ENCODE results near the gene RUVBL1.

The RUVBL1 gene

DNA sequence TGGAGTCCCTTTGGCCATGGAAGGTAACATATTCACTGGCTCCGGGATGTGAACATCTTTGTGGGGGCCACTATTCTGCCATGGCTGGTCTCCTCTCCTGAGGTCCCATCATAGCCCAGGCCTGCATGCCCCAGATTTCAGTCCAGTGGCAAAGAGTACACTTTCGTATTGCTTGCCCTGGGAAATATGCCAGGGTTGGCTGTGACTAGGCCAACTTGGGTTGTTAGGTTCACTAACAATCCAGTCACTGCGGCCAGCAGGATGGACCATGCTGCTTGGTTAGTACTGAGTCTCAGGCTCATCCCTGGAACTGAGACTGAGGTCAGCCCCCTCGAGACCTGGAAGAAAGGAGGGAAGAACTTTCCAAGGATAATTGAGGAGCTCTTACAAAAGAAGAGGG lies 19.9 kb upstream of the RUVBL1 start:
- DNase-seq (ENCODE audit: low read depth in 2 of 3, low spot score in 1 of 3) = no peak

DNA sequence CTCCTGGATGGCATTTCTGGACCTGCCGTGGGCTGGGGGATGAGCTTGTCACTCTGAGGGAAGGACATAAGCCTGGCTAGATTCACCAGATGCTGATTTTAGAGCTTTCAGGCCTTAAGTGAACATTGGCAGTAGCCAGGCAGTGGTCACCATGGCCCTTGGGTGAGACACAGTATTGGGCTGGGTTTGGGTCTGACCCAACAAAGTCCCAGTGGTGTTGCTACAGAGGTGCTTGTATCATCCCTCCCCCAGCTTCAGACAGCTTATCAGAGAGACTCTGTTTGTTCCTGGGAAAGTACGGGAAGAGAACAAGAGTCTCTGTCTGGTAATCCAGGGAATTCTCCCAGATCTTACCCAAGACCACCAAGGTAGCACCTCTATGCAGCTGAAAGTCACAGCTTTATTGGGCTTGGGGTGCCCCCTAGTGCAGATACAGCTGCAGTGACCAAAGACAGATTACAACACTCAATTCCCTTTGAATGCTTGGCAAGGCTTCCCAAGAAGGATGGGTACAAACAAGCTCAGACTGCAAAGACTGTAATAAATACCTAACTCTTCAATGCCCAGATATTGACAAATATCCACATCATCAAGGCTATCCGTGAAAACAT lies 9.8 kb upstream of the RUVBL1 start:
- no peak for DNase-seq (ENCODE audit: low read depth in 2 of 3, low spot score in 1 of 3)

DNA sequence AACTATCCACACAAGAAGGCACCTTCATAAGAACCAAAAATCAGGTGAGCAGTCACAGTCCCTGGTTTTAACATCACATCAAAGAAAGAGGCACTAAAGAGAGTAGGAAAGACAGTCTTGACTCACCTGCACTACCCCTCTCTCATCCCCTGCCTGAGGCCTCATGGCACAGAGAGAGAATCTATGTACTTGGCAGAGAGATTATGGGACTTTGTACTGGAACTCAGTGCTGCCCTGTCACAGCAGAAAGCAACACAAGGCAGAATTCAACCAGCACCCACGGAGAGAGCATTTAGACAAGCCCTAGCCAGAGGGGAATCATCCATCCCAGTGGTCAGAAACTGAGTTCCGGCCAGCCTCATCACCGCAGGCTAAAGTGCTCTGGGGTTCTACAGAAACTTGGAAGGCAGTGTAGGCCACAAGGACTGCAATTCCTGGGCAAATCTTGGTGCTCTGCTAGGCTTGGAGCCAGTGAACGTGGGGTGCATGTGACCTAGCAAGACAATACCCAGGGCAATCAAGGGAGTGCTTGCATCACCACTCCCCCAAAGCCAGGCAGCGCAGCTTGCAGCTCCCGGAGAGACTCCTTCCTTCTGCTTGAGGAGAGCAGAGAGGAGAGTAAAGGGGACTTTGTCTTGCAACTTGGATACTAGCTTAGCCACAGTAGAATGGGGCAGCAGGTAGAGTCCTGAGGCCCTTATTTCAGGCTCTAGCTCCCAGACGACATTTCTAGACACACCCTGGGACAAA lies 8.5 kb upstream of the RUVBL1 start:
- no peak for DNase-seq (ENCODE audit: low read depth in 2 of 3, low spot score in 1 of 3)

DNA sequence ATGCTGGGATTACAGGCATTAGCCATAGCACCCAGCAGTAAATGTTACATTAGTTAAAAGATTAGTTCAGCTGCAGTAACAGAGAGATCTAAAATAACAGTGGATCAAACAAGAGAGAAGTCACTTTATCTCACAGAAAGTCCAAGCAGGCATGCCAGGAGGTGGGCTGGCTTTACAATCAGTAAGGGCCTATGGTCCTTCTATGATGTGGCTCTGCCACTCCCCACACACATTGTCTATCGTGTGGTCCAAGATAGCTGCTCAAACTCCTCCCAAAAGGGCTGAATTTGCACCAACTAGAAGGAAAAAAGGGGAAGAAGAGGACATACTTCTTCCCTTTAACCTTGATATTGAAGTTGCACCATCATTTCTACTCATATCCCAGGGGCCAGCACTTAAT lies 4.6 kb upstream of the RUVBL1 start:
- DNase-seq (ENCODE audit: low read depth in 2 of 3, low spot score in 1 of 3) = no peak

DNA sequence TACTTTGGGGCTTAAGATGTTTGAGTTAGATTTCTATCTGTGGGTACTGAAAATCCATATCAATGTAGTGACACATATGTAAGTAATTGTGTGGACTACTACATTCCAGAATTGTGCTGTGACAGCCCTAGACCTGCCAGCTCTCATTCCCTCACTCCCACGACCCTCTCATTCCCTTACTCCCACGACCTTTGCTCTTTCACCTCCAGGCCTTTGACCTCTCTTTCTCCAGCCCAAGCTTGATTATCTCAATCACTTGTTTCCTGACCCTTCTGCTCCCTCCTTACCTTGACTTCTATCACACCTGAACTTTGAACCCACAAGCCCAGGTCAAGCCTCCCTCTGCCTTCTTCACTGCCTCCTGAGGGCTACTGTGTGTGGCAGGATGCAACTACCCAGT lies 3.6 kb upstream of the RUVBL1 start:
- no peak for DNase-seq (ENCODE audit: low read depth in 2 of 3, low spot score in 1 of 3)

DNA sequence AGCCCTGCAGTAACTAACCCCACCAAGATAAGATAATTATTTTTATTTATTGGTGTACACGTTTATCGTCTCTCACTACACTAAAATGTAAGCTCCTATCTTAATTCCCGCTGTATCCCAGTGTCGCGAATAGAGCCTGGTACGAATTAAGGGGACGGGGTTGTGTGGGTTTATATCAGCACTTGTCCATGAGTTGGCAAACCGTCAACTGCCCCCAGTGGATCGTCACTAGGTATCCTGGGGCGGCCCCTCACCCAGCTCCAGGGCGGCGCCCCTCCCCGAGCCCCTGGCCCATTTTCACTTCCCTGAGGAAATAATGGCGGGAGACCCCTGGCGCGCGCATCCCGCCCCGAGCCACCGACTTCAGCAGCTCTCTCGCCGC lies 465 bp downstream of the RUVBL1 start:
- DNase-seq (ENCODE audit: low read depth in 2 of 3, low spot score in 1 of 3) = no peak

DNA sequence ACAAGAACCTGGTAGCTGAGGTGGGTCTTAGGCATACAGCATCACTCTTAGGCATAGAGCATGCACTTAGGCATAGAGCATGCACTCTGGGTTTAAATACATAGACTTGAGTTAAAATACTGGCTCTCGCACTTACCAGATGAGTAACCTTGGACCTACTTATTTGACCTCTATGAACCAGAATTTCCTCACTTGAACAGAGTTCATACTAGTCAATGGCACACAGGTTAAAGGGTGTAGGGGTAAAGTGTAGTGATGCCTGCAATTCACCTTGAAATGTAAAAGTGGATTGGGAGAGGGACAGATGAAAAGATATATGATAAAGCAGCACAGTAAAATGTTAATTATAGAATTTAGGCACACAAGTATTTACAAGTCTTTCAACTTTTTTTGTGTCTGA lies 1.6 kb downstream of the RUVBL1 start:
- DNase-seq (ENCODE audit: low read depth in 2 of 3, low spot score in 1 of 3) = no peak

DNA sequence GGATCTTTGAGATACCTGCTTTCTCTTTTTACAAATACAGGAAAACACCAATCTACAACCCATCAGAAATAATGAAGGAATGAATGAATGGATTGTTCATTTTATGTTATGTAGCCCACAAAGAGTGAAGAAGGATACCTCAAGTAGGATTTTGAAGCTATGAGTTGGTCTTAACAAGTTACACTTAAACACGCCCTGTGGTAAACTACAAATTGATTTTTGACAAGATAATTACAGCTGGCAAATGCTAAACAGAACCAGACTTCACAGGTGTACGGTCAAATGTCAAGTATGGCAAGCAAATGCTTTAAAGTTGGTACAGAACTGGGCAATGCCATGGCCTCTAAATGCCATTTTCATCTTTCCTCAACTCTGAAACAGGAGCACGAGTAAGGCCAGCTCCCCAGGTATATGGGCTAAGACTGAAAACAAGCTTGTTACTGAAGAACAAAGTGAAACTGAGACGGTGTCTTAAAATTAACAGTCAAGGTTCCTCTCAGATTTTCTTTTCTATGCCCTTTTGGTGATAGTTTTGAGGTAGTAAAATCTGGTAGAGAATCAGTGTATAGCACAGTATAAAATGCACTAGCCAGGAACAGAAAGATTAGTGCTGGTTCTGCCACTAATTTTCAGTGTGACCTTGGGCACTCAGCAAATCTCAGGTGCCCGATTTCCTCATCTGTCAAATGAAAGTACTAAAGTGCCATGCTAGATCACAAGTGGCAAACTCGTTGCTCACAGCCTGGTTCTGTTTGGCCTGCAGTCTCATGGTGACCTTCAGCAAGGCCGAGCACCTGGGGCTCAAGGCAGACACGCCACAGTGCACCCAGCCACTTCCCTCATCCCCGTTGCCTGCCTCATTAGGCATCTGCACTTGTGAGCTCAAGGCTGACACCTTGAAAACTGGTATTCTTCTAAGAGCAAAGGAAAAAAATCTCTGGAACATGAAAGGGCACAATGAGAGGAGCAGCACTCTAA lies 9.5 kb downstream of the RUVBL1 start:
- no peak for DNase-seq (ENCODE audit: low read depth in 2 of 3, low spot score in 1 of 3)

DNA sequence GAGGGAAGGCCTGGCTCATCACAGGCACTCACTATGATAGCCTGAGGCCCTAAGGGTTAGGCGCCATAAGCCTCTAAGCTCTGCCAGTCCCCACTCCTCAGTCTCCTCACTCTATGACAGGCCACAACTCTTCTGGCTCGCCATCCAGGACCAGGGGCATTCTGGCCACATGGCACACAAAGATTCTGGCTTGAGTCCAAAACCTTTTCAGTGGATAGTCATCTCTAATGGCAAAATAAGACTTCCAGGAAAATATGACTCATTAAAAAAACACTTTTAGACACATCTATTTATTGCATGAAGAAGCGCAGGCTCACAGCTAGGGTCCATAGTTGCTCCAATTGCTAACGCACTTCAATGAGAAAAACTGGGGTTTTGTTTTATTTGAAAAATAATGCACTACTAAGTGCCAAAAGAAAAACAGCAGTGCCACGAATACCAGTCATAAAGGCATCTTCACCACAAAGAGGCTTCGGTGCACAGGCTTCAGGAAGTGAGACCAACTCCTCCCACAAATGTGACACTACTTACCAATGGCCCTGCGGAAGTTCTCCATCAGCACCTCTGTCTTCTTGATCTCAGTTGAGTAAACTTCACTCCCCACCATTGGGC lies 11.1 kb downstream of the RUVBL1 start:
- DNase-seq (ENCODE audit: low read depth in 2 of 3, low spot score in 1 of 3) = peak; percentile 23 to 36 (median 34)

DNA sequence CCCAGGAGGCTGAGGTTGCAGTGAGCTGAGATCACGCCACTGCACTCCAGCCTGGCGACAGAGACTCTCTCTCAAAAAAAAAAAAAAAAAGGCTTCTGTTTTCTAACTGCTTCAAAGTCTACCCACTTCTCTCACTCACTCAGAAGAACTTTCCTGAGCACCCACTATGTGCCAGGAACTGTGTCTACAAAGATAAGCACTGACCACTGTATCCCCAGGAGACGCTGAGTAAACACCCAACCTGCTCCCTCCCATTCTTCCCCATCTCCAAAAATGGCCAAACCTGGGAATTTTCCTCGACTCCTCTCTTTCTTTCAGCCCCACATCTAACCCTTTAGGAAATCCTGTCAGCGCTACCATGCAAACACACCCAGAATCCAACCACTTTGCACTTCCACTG lies 12.5 kb downstream of the RUVBL1 start:
- no peak for DNase-seq (ENCODE audit: low read depth in 2 of 3, low spot score in 1 of 3)

DNA sequence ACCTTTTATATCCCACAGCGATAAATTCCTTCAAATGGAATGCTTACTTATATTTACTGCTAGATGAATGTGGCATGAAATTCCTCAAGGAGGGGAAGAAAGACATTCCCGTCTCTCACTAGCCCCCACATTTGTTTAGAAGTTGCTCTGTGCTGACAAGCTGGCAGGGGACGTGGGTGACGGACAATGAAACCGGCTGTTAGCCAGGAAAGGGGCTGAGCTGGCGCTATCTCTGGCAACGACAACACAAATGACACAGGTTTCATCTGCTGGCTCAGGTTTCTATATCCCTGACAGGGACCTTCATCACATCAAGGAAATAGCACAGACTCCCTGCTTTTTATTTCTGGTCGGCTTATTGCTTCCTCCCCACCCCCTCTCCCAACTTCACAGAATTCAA lies 15.8 kb downstream of the RUVBL1 start:
- DNase-seq (ENCODE audit: low read depth in 2 of 3, low spot score in 1 of 3) = no peak

DNA sequence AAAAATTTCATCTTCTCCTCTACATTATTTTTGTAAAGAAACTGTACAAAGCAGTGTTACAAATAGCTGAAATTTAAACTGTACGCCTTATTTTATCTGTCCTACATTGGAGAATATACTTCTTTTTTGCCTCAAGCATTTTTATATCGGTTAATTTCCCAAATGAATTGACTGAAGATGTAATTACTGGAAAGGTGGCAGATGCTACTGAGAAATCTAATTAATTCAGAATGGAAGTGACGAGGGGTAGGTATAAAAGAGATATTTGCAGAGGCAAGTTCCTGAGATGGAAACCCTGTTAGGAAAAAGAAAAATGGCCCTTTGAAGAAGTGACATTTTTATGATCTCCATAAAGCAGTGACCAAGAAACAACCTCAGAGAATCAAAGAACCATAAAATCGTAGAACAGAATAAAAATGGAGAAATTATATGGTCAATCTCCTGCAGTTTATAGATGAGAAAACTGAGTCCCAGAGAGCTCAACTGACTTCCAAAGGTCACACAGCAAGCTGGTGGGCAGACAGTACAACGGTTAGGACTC lies 20.4 kb downstream of the RUVBL1 start:
- no peak for DNase-seq (ENCODE audit: low read depth in 2 of 3, low spot score in 1 of 3)

DNA sequence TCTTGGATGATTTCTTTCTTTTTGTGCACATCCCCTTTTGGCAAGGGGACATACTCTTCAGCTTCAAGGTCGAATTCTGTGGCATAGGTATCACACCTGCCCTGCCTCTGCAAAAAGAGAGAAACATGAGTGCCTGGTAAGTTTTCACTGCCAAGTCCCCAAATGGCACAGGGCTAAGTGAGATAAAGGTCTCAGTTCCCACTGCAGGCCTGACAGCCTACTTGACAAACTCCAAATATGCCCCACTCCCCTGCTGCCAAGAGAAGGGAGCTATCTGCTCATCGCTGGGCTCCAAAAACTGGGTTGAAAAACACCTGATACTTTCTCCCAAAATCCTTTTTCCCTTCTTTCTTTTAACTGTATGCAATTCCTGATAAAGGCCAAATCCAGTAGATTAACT lies 23.0 kb downstream of the RUVBL1 start:
- DNase-seq (ENCODE audit: low read depth in 2 of 3, low spot score in 1 of 3) = no peak

DNA sequence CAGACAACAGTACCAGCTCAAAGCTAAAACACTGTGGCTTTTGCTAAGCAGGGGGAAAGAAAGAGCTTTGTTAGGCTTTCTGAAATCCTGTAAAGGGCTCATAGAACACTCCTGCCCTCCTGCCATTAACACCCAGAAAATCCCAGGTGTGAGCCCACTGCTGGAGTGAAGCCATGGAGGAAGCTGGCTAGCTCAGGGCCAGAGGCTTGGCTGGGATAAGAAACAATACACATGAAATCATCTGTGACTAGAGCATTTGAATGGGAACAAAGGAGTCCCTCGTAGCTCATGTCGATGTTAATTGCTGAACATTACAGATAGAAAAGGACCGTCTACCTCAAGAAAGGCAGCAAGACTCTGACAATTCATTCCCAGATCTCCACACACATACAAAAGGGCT lies 23.5 kb downstream of the RUVBL1 start:
- no peak for DNase-seq (ENCODE audit: low read depth in 2 of 3, low spot score in 1 of 3)

DNA sequence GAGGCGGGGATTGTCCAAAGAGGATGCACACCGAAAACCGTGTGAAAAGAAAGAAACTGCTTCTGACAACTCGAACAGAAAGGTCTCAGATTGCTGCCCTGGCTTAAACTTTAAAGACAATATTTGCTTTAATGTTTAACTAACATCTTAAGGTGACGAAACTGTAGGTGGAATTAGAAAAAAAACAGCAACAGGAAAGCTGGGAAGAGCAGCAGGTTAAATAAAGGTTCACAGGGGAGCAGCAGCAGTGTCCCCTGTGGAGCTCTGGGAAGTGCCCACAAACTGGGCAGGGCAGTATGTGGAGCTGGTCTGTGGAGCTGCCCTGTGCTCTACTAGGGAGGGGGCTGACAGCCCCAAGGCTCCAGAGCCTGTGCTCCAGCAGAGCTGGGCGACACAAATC lies 25.4 kb downstream of the RUVBL1 start:
- no peak for DNase-seq (ENCODE audit: low read depth in 2 of 3, low spot score in 1 of 3)

DNA sequence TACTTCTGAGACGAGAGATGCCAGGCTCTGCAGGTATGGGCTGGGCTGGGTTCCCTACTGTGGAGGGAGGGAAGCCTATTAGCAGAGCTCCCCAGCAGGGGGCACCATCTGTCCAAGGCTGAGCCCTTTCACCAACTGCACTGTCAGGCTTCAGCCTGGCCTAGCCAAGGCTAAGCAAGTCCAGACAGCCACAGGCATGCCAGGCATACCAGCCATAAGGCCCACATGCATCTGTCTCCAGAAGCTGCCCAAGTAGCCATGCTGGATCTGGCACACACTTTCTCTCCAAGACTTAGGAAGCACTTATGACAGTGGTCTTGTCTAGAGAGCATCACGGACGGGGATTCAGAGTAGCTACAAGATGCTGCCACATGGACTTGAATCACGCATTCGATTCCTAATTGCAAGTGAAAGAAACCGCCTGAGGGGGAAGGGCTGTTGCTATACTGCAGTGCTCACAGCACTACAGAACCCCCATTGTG lies 28.3 kb downstream of the RUVBL1 start:
- peak; percentile 53 to 70 (median 69) for DNase-seq (ENCODE audit: low read depth in 2 of 3, low spot score in 1 of 3)

DNA sequence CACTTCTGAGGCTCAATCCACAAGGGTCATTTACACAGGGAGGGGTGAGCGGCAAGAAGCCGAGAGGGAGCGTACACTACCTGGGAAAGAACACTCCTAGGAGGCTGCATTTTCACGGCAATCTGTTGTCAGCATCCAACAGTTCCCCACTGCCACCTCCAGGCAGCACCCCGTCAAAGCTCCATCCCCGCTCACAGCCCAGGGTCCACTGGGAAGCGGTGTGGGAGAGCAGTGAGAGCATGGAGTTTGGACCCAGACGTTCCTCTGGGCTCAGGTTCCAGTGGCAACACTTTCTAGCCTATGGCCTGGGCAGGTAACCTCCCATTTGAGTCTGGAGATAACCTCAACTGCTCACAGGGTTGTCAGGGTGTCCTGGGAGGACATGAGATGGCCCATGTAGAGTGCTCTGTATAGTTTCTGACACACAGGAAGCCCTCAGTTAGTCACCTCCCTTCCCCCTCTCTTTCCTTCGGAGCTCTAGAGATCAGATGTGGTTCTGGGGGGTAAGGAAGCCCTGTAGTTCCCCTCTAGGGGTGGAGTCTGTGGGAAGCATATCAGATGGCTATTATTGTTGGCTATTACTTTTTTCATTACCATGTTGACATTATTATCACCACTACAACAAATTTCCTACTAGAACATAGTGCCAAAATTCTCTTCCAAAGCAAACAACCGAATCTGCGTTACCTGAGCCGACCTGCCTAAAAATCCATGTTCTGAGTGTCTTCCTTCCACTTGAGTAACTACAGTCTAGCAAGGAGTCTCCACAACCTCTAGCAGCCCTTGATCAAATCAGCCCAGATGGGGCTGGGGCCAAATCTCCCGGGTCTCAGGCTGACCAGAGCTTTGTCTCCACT lies 29.1 kb downstream of the RUVBL1 start:
- no peak for DNase-seq (ENCODE audit: low read depth in 2 of 3, low spot score in 1 of 3)

DNA sequence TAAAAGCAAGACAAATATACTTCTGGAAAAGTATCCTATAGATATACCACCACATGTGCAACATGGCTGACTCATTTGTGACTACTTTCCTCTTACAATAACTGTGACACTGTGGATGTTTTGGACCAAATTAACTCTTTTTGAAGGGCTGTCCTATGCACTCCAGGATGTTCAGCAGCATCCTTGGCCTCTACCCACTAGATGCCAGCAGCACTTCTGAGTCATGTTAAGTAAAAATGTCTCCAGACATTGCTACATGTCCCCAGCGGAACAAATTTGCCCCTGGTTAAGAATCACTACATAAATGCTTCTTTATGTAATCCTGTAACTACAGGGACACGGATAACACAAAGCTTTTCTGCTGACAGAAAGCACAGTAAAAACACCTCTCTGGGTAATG lies 32.0 kb downstream of the RUVBL1 start:
- no peak for DNase-seq (ENCODE audit: low read depth in 2 of 3, low spot score in 1 of 3)

DNA sequence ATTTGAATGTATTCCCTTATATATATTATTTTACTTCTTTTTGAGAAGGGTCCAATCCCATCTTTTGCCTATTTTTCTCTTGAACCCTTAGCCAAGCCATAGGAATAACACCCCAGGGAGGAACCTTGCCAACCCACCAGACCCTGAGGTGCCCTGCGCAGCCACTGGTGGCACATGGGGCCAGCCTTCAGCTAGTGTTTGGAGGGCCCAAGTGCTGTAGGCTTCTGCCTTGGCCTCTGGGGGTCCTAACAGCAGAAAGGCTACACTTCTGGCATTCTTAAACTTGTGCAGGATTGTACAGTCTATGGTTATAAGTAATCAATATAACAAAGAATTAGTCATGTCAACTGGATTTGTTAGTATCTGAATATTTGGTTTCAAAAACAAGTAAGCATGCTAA lies 34.5 kb downstream of the RUVBL1 start:
- DNase-seq (ENCODE audit: low read depth in 2 of 3, low spot score in 1 of 3) = no peak

DNA sequence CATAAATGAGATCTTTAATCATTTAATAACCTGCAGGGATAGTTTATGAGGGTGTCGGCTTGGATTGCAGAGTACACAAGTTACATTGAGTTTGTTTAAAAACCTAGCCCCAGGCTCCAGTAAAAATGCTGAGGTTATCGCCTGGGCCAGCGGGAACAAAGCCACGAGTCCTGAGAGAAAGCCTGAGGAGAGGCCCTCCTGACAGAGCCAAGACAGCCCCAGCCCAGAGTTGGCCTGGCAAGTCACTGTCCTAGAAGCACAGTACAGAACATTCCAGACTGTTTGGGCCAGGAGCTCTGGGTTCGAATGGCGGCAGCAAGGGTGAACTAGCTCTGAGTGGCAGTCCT lies 39.0 kb downstream of the RUVBL1 start:
- no peak for DNase-seq (ENCODE audit: low read depth in 2 of 3, low spot score in 1 of 3)

Measured in stimulated activated CD4-positive, alpha-beta T cell treated with anti-CD3 and anti-CD28 coated beads, Interleukin-12 subunit alpha, Interleukin-12 subunit beta, amount 100 ng/mL, for 48 hours (primary cell).